Eye (tissue), 1 donor: ENCODE measurements around the gene RAB36.

Experiments
- DNase-seq: peaks from one replicate; pipeline ENCODE4 v3.0.0-alpha.2; 2015

Gene RAB36

GRCh38 chr22:23211622-23212021, 66.3 kb downstream of the RAB36 start:
- DNase-seq: no peak

GRCh38 chr22:23212061-23213021, 67.1 kb downstream of the RAB36 start:
- no peak for DNase-seq

DNA sequence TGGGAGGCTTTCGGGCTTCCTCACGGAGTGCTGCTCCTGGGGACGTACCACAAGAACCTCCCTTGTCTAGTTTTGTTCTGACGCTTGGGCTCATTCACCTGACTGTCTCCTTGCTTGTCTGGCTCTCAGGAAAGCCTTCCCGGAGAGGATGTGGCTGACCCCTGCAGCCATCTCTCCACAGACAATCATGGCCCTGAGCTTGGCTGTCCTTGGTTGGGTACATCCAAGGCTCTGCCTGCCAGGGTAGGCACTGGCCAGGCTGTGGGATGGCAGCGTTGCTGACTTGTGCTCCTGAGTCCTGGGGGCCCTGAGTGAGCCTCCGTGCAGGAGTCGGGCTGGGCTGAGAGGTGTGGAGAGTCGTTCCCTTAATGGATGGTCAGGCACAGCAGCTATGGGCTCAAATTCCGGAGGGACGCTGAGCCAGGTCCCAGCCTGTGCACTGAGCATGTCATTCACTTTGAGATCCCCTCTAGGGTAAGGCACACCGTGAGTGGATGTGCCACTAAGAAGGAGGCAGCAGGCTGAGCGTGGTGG, 67.8 kb downstream of the RAB36 start:
- no peak for DNase-seq

GRCh38 chr22:23213581-23214334, 68.5 kb downstream of the RAB36 start:
- DNase-seq: no peak
